HG03108 (cell line): ENCODE data around the gene ZNF439.
"Not testable (repeated sequence)": the region's sequence is repeated elsewhere in the genome, so short reads cannot be mapped to it uniquely, and the experiment has no call there.

Source experiments
- ATAC-seq: cut with Tn5 transposase; IDR thresholded peaks from one replicate; pipeline ENCODE4 v1.9.1; 2021; ENCODE audit warnings: moderate library complexity; ENCODE audit not compliant: unreplicated experiment

ZNF439 gene

DNA sequence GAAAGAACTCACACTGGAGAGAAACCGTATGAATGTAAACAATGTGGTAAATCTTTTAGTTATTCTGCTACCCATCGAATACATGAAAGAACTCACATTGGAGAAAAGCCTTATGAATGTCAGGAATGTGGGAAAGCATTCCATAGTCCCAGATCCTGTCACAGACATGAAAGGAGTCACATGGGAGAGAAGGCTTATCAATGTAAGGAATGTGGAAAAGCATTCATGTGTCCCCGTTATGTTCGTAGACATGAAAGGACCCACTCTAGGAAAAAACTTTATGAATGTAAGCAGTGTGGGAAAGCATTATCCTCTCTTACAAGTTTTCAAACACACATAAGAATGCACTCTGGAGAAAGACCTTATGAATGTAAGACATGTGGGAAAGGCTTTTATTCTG, 19.2 kb downstream of the ZNF439 start:
- not testable (repeated sequence) for ATAC-seq

DNA sequence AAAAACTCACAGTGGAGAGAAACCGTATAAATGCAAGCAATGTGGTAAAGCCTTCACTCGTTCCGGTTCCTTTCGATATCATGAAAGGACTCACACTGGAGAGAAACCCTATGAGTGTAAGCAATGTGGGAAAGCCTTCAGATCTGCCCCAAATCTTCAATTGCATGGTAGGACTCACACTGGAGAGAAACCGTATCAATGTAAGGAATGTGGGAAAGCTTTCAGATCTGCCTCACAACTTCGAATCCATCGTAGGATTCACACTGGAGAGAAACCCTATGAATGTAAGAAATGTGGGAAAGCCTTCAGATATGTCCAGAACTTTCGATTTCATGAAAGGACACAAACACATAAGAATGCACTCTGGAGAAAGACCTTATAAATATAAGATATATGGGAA, 19.7 kb downstream of the ZNF439 start:
- ATAC-seq: no peak

DNA sequence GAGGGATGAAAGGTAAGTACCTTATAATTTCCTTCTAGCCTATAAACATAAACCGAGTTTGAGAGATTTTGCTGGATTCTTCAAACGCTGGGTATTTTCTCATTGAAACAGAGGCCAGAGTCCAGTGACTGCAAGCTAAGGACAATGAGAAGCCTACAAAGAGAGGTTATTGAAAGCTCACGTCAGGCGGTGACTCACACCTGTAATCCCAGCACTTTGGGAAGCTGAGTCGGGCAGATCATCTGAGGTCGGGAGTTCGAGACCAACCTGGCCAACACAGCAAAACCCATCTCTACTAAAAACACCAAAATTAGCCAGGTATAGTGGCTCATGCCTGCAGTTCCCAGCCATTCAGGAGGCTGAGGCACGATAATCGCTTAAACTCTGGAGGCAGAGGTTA, 24.1 kb downstream of the ZNF439 start:
- ATAC-seq: no peak

DNA sequence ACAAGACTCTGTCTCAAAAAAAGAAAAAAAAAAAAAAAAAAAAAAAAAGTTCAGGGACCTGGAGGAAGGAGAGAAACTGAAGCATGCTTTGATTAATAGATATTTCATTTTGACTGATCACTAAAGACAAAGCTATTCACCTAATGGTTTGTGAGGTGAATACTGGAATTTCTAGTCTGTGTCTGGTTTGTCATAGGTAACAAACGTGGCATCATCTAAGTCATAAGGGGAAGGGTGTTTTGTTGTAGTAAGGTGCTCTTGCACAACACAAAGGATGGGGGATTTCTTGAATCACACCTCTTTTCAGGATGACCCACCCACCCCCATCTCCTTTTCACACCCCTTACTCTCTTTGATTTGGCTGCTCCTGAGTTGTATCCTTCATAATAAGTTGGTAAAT, 25.2 kb downstream of the ZNF439 start:
- no peak for ATAC-seq

DNA sequence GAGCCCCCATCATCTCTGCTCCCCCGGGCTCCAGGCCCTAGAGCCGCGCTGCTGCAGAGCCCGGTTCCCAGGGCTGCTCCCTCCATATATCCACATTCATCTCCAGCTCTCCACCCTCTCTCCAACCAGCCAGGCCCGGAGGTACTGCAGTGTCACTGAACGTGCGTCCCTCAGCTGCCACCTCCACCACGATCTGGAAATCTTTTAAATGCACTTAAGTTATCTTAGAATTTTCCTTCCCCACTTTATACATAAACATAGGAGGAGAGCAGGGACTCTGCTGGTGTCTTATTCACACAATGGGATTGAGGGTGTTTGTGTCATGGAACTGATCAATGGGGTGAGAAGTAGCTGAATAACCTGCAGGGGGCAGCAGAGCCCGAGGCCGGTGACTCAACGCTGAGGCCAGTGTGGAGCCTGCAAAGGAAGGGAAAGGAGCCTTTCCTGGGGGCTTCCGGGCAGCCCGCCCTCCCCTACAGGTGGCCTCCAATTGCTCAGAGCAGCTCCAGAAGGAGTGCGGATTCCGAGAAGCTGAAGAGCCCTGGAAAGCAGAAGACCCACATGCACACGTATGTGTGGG, 31.3 kb downstream of the ZNF439 start:
- not testable (repeated sequence) for ATAC-seq

DNA sequence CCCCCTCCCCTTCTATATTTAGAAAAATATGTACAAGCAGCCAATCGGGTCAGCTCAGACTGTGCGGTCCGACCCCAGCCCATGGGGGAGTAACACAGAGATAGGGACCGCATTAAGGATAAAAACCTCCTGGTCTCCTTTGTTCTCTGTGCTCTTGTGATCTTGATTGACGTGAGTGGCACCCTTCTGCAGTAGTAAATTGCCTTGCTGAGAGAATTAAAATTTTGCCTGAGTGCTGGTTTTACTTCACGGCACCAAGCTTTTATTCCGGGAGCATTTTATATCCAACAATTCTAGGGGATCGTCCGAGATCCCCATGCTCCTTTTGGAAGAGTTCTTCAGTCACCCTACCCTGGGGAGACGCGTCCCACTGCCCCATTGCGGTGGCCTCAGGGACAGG, 32.1 kb downstream of the ZNF439 start:
- no peak for ATAC-seq

DNA sequence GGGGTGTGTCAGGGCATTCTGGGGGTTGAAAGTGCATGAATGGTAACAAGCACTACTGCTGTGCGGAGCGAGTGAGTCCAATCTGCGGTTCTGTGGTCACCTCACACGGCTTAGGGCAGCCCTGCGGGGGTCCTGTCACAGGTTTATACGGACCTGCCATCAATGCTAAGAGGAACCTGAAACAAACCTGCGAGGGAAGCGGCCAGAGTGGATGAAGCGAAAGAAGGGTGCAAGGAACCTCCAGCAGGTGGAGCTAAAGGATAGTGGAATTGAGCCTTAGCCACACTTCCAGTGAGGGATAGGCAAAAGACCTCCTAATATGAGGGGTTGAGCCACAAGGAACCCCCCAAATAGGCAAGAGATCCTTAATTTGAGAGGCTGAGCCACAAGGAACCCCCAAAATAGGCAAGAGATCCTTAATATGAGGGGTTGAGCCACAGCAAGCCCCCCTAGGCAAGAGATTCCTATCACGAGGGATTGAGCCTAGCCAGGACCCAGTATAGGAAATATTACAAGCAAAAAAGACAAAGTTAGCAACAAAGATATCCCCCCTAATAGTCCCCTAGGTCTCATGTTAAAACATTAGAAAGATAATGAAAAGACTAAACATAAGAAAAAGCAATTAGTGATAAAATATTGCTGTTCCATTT, 32.8 kb downstream of the ZNF439 start:
- ATAC-seq: no peak

DNA sequence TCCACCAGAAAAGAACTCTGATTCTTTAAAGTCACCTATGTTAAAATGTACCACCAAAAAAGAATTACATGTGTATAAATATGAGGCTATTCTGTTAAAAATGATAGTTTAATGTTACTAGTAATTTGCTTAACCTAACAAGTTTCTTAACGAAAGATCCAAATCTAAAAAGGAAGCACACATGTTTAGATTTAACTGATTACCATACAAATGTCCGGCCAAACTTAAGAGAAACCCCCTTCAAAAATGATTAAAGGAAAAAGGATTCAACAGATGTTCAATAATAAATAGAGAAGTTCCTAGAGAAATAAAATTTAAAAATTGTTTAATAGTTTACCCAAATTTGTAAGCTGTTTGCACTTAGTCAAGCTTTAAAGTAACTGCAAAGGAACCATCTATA, 34.1 kb downstream of the ZNF439 start:
- no peak for ATAC-seq

DNA sequence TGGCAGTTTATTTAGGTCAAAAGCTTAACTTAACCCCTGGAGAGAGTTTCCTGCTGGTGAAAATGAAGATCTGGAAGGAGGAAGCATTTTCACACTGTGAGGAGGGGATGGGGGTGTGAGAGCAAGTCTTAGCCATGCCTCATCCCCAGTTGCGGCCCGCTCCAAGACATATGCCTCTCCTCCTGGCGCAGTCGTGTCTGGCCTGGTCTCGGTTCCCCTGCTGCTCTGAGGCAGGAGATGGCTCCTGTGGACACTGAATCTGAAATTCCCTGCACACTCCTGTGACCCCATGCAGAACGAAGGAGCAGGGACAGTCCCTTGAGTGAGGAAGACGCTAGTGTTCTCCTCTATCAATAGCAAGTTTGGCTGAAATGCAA, 38.7 kb downstream of the ZNF439 start:
- peak; percentile 21 for ATAC-seq

DNA sequence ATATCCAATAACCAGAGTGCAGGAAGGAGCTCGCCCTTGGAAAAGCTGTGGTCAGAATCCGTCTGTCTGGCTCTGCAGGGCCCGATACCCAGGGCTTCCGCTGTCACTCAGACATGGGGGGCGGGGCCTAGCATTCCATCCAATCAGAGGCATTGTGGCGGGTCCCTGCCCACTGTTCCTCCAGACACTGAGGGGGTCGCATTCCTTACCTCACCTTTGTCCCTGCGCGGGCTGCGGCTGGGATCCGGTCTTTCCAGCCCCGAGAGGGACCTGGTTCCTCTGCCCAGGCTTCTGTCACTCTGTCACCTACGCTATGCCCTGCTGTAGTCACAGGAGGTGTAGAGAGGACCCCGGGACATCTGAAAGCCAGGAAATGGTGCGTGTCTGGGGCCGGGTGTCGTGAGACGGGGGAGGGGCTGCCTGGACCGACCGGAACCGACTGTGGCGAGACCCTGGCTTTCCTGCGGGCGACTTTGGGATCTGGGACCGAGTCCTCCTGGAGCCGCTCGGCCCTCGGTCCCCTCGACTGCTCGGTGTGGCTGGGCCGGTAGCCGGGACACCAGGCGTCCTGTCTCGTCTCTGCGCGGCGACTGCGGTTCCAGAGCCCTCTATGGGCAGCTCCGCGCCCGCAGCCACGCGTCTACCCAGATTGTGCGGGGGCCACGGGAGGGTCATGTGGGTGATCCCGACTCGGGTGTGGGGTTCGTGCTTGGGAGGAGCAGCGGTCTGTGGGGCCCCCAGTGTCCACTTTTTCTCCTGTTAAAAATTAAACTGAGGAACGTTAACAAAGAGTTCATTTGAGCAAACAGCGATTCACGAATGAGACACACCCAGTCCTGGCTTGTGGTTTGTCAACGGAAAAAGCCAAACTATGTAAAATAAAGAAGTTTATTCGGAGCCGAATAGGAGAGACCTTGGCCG, 39.3 kb downstream of the ZNF439 start, which contains the start of gene ZNF69:
Gene ZNF69 (plus strand): TSS at position 172 of the 921 bp plus-strand sequence. CDS start 142 bp downstream, at position 314.
- ATAC-seq: peak; percentile 73

DNA sequence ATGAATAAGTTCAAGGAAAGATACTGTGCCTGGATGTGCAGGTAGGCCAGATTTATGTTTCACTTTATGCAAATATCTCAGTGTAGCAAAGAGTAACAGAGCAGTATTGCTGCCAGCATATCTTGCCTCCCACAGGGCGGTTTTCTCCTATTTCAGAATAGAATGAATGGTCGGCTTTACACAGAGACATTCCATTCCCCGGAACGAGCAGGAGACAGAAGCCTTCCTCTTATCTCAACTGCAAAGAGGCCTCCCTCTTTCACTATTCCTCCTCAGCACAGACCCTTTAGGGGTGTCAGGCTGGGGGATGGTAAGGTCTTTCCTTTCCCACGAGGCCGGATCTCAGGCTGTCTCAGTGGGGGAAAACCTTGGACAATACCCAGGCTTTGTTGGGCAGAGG, 41.4 kb downstream of the ZNF439 start:
- ATAC-seq: not testable (repeated sequence)

DNA sequence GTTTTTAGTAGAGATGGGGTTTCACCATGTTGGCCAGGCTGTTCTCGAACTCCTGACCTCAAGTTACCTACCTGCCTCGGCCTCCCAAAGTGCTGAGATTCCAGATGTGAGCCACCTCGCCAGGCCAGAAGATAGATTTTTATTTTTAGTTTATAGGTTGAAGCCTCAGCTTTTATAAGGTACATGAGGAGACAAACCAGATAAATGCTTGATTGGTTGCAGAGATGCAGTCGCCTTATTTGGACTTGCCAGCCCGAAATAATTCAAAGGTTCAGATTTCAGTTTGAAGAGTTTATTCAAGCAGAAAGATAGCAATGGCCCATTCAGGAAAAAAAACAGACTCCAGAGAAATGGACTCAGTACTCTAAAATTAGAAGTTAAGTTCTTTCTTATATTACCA, 42.1 kb downstream of the ZNF439 start:
- no peak for ATAC-seq

DNA sequence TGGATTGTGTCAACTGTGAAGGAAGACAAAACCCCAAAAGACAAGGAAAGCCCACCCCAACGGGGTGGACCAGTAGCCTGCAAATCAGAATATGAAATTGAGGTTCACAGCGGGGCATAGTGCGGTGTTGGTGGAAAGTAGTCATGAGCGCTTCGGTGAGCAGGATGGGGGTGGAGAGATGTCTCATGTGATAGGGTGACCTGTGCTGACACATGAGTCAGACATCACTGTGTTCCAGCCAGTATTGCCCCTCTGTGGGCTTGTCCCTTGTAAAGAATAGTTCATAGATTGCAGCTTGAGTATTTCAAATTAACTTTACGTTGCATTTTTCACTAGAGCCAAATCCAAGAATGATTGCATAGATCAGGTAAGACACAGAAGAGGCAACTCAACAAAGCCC, 46.3 kb downstream of the ZNF439 start:
- no peak for ATAC-seq

DNA sequence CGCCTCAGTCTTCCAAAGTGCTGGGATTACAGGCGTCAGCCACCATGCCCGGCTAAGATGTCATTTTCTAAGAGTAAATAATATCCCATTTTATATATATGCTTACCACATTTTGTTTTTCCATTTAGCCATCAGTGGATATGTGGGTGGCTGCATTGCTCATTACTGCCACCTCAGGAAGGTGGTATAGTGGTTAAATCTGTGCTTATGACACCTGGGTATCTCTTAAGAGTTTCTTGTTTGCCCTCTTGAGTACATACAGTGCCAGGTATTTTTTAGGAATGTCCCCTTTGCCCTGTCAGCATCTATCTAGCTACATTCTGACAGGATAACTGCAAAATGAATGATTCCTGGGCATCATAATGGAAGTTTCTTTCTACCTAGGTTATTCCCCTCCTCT, 53.7 kb downstream of the ZNF439 start:
- no peak for ATAC-seq

DNA sequence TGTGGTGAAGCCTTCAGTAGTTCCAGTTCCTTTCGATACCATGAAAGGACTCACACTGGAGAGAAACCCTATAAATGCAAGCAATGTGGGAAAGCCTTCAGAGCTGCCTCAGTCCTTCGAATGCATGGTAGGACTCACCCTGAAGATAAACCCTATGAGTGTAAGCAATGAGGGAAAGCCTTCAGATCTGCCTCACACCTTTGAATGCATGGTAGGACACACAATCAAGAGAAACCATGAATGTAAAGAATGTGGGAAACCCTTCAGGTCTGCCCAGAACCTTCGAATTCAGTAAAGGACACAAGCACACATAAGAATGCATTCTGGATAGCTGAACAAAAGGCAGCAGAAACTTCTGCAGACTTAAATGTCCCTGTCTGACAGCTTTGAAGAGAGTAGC, 57.4 kb downstream of the ZNF439 start:
- ATAC-seq: no peak

DNA sequence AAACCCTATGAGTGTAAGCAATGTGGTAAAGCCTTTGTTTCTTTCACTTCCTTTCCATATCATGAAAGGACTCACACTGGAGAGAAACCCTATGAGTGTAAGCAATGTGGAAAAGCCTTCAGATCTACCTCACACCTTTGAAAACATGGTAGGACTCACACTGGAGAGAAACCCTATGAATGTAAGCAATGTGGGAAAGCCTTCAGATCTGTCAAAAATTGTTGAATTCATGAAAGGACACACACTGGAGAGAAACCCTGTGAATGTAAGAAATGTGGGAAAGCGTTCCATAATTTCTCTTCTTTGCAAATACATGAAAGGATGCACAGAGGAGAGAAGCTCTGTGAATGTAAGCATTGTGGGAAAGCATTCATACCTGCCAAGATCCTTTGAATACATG, 63.4 kb downstream of the ZNF439 start:
- not testable (repeated sequence) for ATAC-seq

DNA sequence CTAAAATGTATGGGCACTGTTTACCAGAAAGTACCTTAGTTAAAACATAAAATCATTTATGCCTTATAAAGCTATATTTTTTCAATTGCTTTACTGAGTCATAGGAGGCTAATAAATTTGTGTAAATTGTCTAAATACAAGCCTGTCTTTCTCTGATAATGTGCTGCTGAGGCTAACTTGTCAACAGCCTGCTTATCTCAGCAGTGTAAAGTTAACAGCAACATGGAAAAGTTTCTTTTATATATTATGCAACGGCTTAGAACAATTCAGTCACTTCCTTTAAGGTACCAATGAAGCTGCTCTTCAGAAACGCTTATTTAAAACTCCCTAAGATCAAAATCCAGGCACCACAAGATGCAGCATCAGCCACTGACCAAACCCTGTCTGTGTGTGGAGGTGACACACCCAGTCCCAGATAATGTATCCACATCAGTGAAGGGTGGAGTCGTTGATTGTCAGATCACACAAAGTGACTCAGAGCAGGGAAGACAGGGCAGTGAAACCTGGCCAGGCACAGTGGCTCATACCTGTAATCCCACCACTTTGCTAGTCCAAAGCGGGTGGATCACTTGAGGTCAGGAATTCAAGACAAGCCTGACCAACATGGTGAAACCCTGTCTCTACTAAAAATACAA, 66.0 kb downstream of the ZNF439 start:
- not testable (repeated sequence) for ATAC-seq
